Upper lobe of left lung (tissue), 6 donors: ENCODE data around the gene SDC3. TPM values are rescaled to one million over a fixed set of nuclear protein-coding genes. Genes with fewer than 3 reads are reported as not detected.

ENCODE experiments used
- ATAC-seq, 2 donors: fragments of 200-7000 bp; cut with Tn5 transposase; one replicate each; pipeline ENCODE4 v1.9.1; 2022; ENCODE audit warnings: mild to moderate bottlenecking in 2 of 2, moderate library complexity in 2 of 2; ENCODE audit not compliant: low FRiP score in 2 of 2
- DNase-seq, 2 donors: peaks; one replicate each; pipeline ENCODE4 v3.0.0-alpha.2; 2019 to 2020
- H3K27ac ChIP-seq, 4 donors: fragments of 200-600 bp; sonication (generic); one replicate each; pipeline ENCODE4 v1.5.1; 2016 to 2019
- H3K27me3 ChIP-seq, 4 donors: fragments of 200-600 bp; sonication (generic); one replicate each; pipeline ENCODE4 v1.5.1; 2017 to 2019
- H3K36me3 ChIP-seq, 4 donors: fragments of 200-600 bp; sonication (generic); one replicate each; pipeline ENCODE4 v1.5.1; 2016 to 2019
- H3K4me1 ChIP-seq, 4 donors: fragments of 200-600 bp; sonication (generic); one replicate each; pipeline ENCODE4 v1.5.1; 2018 to 2019
- H3K4me3 ChIP-seq, 4 donors: fragments of 200-600 bp; sonication (generic); one replicate each; pipeline ENCODE4 v1.5.1; 2017 to 2019; ENCODE audit warnings: mild to moderate bottlenecking in 2 of 4, moderate library complexity in 1 of 4
- H3K9me3 ChIP-seq, 4 donors: fragments of 200-600 bp; sonication (generic); one replicate each; pipeline ENCODE4 v1.5.1; 2018 to 2019
- EP300 ChIP-seq, 4 donors: sonication (generic); formaldehyde crosslinking; IDR thresholded peaks; one replicate each; pipeline ENCODE4 v1.5.1; 2017; ENCODE audit warnings: antibody characterized with exemption in 4 of 4, control low read depth in 2 of 4
- POLR2A ChIP-seq, 4 donors: fragments of 450-650 bp; IDR thresholded peaks; one replicate each; pipeline ENCODE4 v1.5.1; 2016 to 2017; ENCODE audit warnings: antibody characterized with exemption in 4 of 4, mild to moderate bottlenecking in 2 of 4
- POLR2AphosphoS5 ChIP-seq, 2 donors: sonication (generic); formaldehyde crosslinking; IDR thresholded peaks; one replicate each; pipeline ENCODE4 v1.5.1; 2017; ENCODE audit warnings: antibody characterized with exemption in 2 of 2
- WGBS, 2 donors: methylation state at CpG; one replicate each; pipeline ENCODE4 v1.1.5; 2017 to 2018; 5-methylcytosine and 5-hydroxymethylcytosine counted together
- total RNA-seq, 6 donors: library from RNA; depleted of rRNA in 4 of 6; stranded (reverse); fragments of >200 nt in 4 of 6; gene quantifications; one replicate each; pipeline versions ENCODE4 v1.1.0 to v1.2.1, GENCODE V29; 2016 to 2021
- TF ChIP-seq, protein P1 (sequence below), 6 experiments: fragments of 450-650 bp in 4 of 6; fragments of 200-600 bp in 2 of 6; sonication (generic) in 2 of 6; IDR thresholded peaks; one replicate each; pipeline ENCODE4 v1.5.1; 2016 to 2019; ENCODE audit warnings: antibody characterized with exemption in 6 of 6
- donor health status: DM: no; HTN: no; CAD: no; lungs with moderate emphysema.
- donor health status: DM: no; HTN: yes; CAD: no; lungs with severe emphysema.

Gene SDC3
- total RNA-seq, 6 donors from 2014 or later: 15.8 to 65.8 (median 30.1) TPM

DNA sequence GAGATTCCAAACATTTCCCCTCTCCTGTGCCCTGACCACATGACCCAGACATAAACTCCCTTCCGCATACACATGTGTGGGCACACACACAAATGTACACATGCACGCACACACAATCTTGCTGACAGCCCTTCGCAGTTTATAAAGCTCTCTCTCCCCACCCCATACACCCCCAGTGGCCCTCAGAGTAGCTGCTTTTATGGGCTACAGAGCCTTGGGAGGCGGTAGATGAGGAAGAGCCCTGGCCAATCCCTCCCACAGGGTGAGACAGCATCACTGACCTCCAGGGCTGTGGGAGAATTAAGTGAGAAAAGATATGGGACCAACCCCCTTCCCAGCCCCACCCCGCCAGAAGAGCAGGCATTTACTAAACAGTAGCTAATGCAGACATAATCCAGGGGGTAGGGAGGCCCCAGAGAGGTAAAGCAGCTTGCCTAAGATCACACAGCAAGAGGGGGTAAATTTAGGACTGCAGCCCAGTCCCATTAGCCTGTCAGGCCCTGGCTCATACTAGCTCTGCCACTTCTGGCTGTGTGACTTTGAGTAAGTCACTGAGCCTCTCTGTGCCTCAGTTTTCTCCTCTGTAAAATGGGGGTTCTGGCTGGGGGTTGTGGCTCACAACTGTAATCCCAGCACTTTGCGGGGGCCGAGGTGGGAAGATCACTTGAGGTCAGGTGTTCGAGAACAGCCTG, 5.1 kb downstream of the SDC3 start:
- Histone ChIP-seq H3K4me3 (no peak overlapping the region), H3K9me3 (no peaks in the 10 kb centered on the region), H3K27me3 (peaks cover 0 to 1% (median 0%) of the 10 kb centered on the region in 4 donors), H3K36me3 (no peaks in the 10 kb centered on the region), H3K4me1 (peaks cover 29 to 49% (median 43%) of the 10 kb centered on the region in 4 donors), H3K27ac (peak overlapping the region; percentile 55 to 83 (median 72))
- no peak for TF ChIP-seq POLR2A (IDR thresholded peaks at IDR 0.05)
- TF ChIP-seq, protein P1, sequence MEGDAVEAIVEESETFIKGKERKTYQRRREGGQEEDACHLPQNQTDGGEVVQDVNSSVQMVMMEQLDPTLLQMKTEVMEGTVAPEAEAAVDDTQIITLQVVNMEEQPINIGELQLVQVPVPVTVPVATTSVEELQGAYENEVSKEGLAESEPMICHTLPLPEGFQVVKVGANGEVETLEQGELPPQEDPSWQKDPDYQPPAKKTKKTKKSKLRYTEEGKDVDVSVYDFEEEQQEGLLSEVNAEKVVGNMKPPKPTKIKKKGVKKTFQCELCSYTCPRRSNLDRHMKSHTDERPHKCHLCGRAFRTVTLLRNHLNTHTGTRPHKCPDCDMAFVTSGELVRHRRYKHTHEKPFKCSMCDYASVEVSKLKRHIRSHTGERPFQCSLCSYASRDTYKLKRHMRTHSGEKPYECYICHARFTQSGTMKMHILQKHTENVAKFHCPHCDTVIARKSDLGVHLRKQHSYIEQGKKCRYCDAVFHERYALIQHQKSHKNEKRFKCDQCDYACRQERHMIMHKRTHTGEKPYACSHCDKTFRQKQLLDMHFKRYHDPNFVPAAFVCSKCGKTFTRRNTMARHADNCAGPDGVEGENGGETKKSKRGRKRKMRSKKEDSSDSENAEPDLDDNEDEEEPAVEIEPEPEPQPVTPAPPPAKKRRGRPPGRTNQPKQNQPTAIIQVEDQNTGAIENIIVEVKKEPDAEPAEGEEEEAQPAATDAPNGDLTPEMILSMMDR (IDR thresholded peaks at IDR 0.05): no peak
- no peak for TF ChIP-seq EP300 (IDR thresholded peaks at IDR 0.05)
- no peak for TF ChIP-seq POLR2AphosphoS5 (IDR thresholded peaks at IDR 0.05)
- ATAC-seq (no peak), DNase-seq (no peak)
- 82 to 95% methylated on average over 6 to 8 of the region's 8 CpGs for WGBS, 2 donors

DNA sequence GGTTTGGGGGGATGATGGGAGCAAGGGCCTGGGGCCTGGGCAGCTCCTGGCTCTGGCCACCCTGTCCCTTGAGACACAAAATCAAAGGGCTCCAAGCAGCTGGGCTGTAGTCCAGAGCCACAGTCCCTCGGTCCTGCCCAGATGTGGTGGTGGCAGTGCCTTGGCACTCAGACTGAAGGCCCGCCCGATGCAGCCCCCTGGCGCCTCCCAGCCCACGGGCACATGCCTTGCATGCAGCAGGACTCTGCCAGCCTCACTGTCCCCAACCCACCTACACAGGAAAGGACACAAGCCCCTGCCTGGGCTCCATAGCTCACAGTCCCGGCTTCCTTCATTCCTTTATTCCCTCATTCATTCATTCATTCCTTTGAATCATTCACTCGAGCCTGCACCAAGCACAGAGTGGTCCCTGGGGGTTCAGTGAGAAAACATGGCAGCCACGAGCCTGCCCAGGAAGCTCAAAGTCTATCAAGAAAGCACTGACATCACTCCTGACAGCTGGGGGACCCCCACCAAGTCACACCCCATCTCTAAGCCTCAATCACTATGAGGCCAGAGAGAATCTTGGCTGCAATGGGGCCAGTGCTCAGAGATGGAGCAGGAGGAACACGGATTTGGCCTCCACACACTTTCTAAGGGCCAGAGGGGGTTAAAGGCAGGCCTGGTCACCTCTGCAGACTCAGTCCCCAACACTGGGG, 5.8 kb downstream of the SDC3 start:
- Histone ChIP-seq H3K9me3 (no peaks in the 10 kb centered on the region), H3K27ac (peak overlapping the region; percentile 55 to 83 (median 72)), H3K4me1 (peaks cover 26 to 45% (median 40%) of the 10 kb centered on the region in 4 donors), H3K36me3 (no peaks in the 10 kb centered on the region), H3K27me3 (no peaks in the 10 kb centered on the region), H3K4me3 (no peak overlapping the region)
- WGBS, 2 donors: 57 to 63% methylated on average over 5 to 9 of the region's 9 CpGs
- no peak for ATAC-seq
- TF ChIP-seq EP300 (IDR thresholded peaks at IDR 0.05) (no peak), POLR2AphosphoS5 (IDR thresholded peaks at IDR 0.05) (no peak), POLR2A (IDR thresholded peaks at IDR 0.05) (no peak)
- TF ChIP-seq, protein P1 (IDR thresholded peaks at IDR 0.05): no peak
- DNase-seq: no peak

DNA sequence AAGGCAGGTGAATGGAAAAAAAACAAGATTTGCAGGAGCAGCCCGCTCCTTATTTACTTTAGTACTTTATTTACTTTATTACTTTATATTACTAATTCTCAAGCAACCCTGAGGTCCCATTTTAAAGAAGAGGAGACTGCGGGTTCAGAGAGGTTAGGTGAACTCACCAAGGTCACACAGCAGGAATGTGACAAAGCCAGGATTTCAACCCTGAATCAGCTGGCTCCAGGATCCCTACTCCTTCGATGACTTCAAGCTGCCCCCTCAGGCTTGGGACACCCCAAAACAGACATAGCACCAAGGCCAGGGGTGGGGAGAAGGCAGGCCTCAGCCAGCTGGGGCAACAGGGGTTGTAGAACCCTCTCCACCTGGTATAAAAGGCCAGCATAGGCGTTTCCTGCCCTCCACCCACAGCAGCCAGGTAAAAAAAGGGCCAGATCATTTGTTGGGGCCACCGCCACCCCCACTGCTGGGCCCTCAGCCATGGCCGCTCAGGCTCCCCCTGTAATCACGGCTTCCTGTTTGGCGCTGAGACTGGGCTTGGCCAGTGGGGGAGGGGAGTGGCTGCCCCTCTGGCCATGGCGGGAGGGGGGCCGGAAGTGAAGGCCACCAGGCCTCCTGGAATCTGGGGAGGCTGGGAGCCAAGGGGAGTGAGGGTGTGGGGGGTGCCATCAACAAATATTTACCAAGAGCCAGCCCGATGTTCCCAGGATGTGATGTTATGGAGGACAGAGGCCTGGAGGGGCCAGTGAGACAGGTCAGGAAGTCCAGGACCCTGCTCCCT, 6.6 kb downstream of the SDC3 start:
- H3K27me3 ChIP-seq: no peaks in the 10 kb centered on the region
- H3K4me3 ChIP-seq: no peak overlapping the region
- H3K36me3 ChIP-seq: no peaks in the 10 kb centered on the region
- WGBS, 2 donors: 31 to 44% methylated on average over 8 to 10 of the region's 11 CpGs
- peak in 1 of 2 donors; percentile 2 for ATAC-seq
- H3K4me1 ChIP-seq: peaks cover 20 to 37% (median 34%) of the 10 kb centered on the region in 4 donors
- H3K27ac ChIP-seq: peak overlapping the region; percentile 55 to 83 (median 72)
- TF ChIP-seq, protein P1 (IDR thresholded peaks at IDR 0.05): no peak
- TF ChIP-seq POLR2A (IDR thresholded peaks at IDR 0.05): no peak
- TF ChIP-seq POLR2AphosphoS5 (IDR thresholded peaks at IDR 0.05): peak; percentile 47 to 52
- no peak for TF ChIP-seq EP300 (IDR thresholded peaks at IDR 0.05)
- DNase-seq: no peak
- no peaks in the 10 kb centered on the region for H3K9me3 ChIP-seq

DNA sequence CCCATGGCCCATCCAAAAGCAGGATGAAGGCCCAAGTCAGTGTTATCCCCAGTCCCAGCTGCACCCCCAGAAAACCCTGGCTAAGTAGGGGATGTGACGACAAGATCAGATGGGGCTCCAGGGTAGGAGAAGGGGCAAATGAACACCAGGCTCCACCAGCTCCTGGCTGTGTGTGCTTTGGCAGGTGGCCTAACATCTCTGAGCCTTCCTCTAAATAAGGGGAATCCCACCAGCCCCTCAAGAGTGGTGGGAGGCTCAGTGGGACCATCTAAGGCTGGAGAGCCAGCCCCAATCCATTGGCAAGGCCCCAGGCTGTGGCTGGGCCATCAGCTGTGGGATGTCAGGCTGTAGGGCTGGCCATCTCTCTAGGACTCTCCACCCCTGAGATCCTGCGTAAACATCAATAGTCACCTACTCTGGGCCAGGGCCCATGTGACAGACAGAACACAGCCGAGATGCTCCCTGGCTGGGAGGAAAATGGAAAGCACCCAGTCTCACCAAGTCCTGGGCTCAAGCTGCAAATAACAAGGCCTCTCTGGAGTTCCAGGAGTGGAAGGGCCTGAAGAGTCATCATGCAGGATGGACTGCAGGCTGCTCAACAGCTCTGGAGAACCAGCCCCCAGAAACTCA, 7.5 kb downstream of the SDC3 start:
- no peaks in the 10 kb centered on the region for H3K9me3 ChIP-seq
- TF ChIP-seq POLR2AphosphoS5 (IDR thresholded peaks at IDR 0.05) (no peak), EP300 (IDR thresholded peaks at IDR 0.05) (no peak), POLR2A (IDR thresholded peaks at IDR 0.05) (no peak)
- TF ChIP-seq, protein P1 (IDR thresholded peaks at IDR 0.05): no peak
- ATAC-seq: no peak
- peak overlapping the region in 2 of 4 donors; percentile 81 to 83 for H3K27ac ChIP-seq
- no peak overlapping the region for H3K4me3 ChIP-seq
- H3K27me3 ChIP-seq: no peaks in the 10 kb centered on the region
- 80 to 85% methylated on average over 2 to 3 of the region's 3 CpGs for WGBS, 2 donors
- DNase-seq: no peak
- no peaks in the 10 kb centered on the region for H3K36me3 ChIP-seq
- peaks cover 20 to 29% (median 28%) of the 10 kb centered on the region in 4 donors for H3K4me1 ChIP-seq
